GM18909 (cell line): Measurements from ENCODE around the gene RPS6KB2.

Experiments
- ATAC-seq: cut with Tn5 transposase; IDR thresholded peaks from one replicate; pipeline ENCODE4 v1.9.1; 2021; ENCODE audit warnings: mild to moderate bottlenecking; ENCODE audit not compliant: unreplicated experiment, poor library complexity

RPS6KB2 gene

GRCh38 chr11:67483831-67484665, 55.8 kb downstream of the RPS6KB2 start:
- no peak for ATAC-seq

DNA sequence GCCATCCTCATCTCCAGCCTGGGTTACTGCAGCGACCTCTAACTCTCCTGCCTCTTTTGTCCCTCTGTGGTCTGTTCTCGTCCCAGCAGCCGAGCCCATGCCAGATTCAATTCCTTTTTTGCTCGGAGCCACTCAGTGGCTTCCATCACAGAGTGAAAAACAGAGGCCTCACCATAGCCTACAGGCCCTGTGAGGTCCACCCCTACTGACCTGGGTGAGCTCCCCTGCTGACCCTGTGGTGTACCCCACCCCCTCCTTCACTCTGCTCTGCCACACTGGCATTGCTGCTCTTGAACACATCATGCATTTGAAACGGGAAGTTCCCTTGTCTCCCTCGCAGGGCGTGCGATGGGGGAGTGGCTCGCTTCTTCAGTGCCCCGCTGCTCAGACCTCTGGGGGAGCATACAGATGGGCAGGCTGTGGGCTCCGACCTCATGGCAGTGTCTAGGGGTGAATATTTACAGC, 56.6 kb downstream of the RPS6KB2 start:
- ATAC-seq: no peak
